GM19372 (cell line): ENCODE data around the gene NXPH1.

Experiments used
- ATAC-seq: cut with Tn5 transposase; IDR thresholded peaks from one replicate; pipeline ENCODE4 v1.9.1; 2021; ENCODE audit warnings: mild to moderate bottlenecking, low read depth, moderate library complexity; ENCODE audit not compliant: unreplicated experiment

NXPH1 gene

GRCh38 chr7:8491544-8492489, 58.4 kb downstream of the NXPH1 start:
- no peak for ATAC-seq

- ATAC-seq: no peak
Observed at GRCh38 chr7:8499128-8499527, 65.7 kb downstream of the NXPH1 start.

- ATAC-seq: no peak
Observed at GRCh38 chr7:8500286-8500685, 66.9 kb downstream of the NXPH1 start.

GRCh38 chr7:8507566-8507965, 74.2 kb downstream of the NXPH1 start:
- ATAC-seq: no peak

- no peak for ATAC-seq
Observed at GRCh38 chr7:8509621-8510020, 76.2 kb downstream of the NXPH1 start.

GRCh38 chr7:8511855-8512254, 78.4 kb downstream of the NXPH1 start:
- no peak for ATAC-seq

- ATAC-seq: no peak
Observed at GRCh38 chr7:8514781-8515519, 81.5 kb downstream of the NXPH1 start.

GRCh38 chr7:8515640-8516185, 82.3 kb downstream of the NXPH1 start:
- no peak for ATAC-seq

- ATAC-seq: no peak
Observed at GRCh38 chr7:8516976-8517375, 83.6 kb downstream of the NXPH1 start.

- ATAC-seq: no peak
Observed at GRCh38 chr7:8528311-8528710, 94.9 kb downstream of the NXPH1 start.

GRCh38 chr7:8531991-8532515, 98.6 kb downstream of the NXPH1 start:
- ATAC-seq: no peak

GRCh38 chr7:8536431-8536830, 103.0 kb downstream of the NXPH1 start:
- peak; percentile 75 for ATAC-seq

- ATAC-seq: no peak
Observed at GRCh38 chr7:8549046-8549445, 115.6 kb downstream of the NXPH1 start.

- ATAC-seq: no peak
Observed at GRCh38 chr7:8560501-8560900, 127.1 kb downstream of the NXPH1 start.

GRCh38 chr7:8561449-8561848, 128.0 kb downstream of the NXPH1 start:
- no peak for ATAC-seq

- ATAC-seq: no peak
Observed at GRCh38 chr7:8564281-8564680, 130.9 kb downstream of the NXPH1 start.

GRCh38 chr7:8566016-8566415, 132.6 kb downstream of the NXPH1 start:
- no peak for ATAC-seq

- no peak for ATAC-seq
Observed at GRCh38 chr7:8567626-8568025, 134.2 kb downstream of the NXPH1 start.

- ATAC-seq: no peak
Observed at GRCh38 chr7:8579661-8580194, 146.3 kb downstream of the NXPH1 start.

GRCh38 chr7:8581842-8582241, 148.4 kb downstream of the NXPH1 start:
- ATAC-seq: no peak

- ATAC-seq: no peak
Observed at GRCh38 chr7:8582728-8583127, 149.3 kb downstream of the NXPH1 start.
